Glomerular visceral epithelial cell (primary cell): ENCODE results near the gene KIAA1614.
"Not testable (repeated sequence)": the region's sequence is repeated elsewhere in the genome, so short reads cannot be mapped to it uniquely, and the experiment has no call there.

ENCODE experiments used
- DNase-seq: peaks from one replicate; pipeline ENCODE4 v3.0.0-alpha.2; 2016; ENCODE audit errors: extremely low spot score

KIAA1614 gene

GRCh38 chr1:180945151-180945550, 32.5 kb downstream of the KIAA1614 start:
- DNase-seq = no peak

GRCh38 chr1:180945551-180945950, 32.9 kb downstream of the KIAA1614 start:
- no peak for DNase-seq

GRCh38 chr1:180946056-180946455, 33.4 kb downstream of the KIAA1614 start:
- DNase-seq = no peak

GRCh38 chr1:180946541-180947498, 34.1 kb downstream of the KIAA1614 start:
- no peak for DNase-seq

- DNase-seq = no peak
These were observed 34.8 kb downstream of the KIAA1614 start for GRCh38 chr1:180947499-180947885.

GRCh38 chr1:180947901-180948640, 35.4 kb downstream of the KIAA1614 start:
- DNase-seq = no peak

- no peak for DNase-seq
These were observed 36.2 kb downstream of the KIAA1614 start for GRCh38 chr1:180948641-180949615.

- DNase-seq = no peak
These were observed 36.9 kb downstream of the KIAA1614 start for GRCh38 chr1:180949616-180950000.

- no peak for DNase-seq
These were observed 37.6 kb downstream of the KIAA1614 start for GRCh38 chr1:180950321-180950720.

- DNase-seq = no peak
These were observed 38.6 kb downstream of the KIAA1614 start for GRCh38 chr1:180951186-180951745.

GRCh38 chr1:180951836-180952656, 39.3 kb downstream of the KIAA1614 start:
- DNase-seq = no peak

- no peak for DNase-seq
These were observed 39.9 kb downstream of the KIAA1614 start for GRCh38 chr1:180952657-180953013.

GRCh38 chr1:180953291-180954004, 40.8 kb downstream of the KIAA1614 start:
- DNase-seq = no peak

GRCh38 chr1:180954005-180954800, 41.5 kb downstream of the KIAA1614 start:
- peak; percentile 31 for DNase-seq

- no peak for DNase-seq
These were observed 42.1 kb downstream of the KIAA1614 start for GRCh38 chr1:180954801-180955165.

GRCh38 chr1:180956028-180956640, 43.4 kb downstream of the KIAA1614 start:
- no peak for DNase-seq

- DNase-seq = not testable (repeated sequence)
These were observed 46.9 kb downstream of the KIAA1614 start for GRCh38 chr1:180959620-180960019.

- DNase-seq = no peak
These were observed 48.9 kb downstream of the KIAA1614 start for GRCh38 chr1:180961622-180962021.

GRCh38 chr1:180962178-180962577, 49.5 kb downstream of the KIAA1614 start:
- DNase-seq = no peak
